CD4-positive, alpha-beta T cell treated with Interleukin-15 for 1 hour (primary cell): ENCODE measurements around the gene LMNTD1.
"Not testable (repeated sequence)": the region's sequence is repeated elsewhere in the genome, so short reads cannot be mapped to it uniquely, and the experiment has no call there.

Experiments
- DNase-seq: peaks from one replicate; pipeline ENCODE4 v3.0.0-alpha.2; 2020

The LMNTD1 gene

GRCh38 chr12:25553098-25553497 lies at the start of gene LMNTD1:
Gene LMNTD1 (minus strand): TSS chr12:25553283. CDS start chr12:25552959, 324 bp downstream.
- DNase-seq = no peak

- DNase-seq = no peak
Measured at GRCh38 chr12:25598956-25599355, 45.9 kb upstream of the LMNTD1 start.

- not testable (repeated sequence) for DNase-seq
Measured at GRCh38 chr12:25595496-25595895, 42.4 kb upstream of the LMNTD1 start.

GRCh38 chr12:25594376-25594775 lies 41.3 kb upstream of the LMNTD1 start:
- DNase-seq = no peak

GRCh38 chr12:25592725-25593495 lies 39.8 kb upstream of the LMNTD1 start:
- DNase-seq = no peak

- DNase-seq = no peak
Measured at GRCh38 chr12:25591144-25591543, 38.1 kb upstream of the LMNTD1 start.

- peak; percentile 32 for DNase-seq
Measured at GRCh38 chr12:25590011-25590721, 37.1 kb upstream of the LMNTD1 start.

- no peak for DNase-seq
Measured at GRCh38 chr12:25587346-25587745, 34.3 kb upstream of the LMNTD1 start.

GRCh38 chr12:25585662-25586061 lies 32.6 kb upstream of the LMNTD1 start:
- DNase-seq = no peak

GRCh38 chr12:25585021-25585523 lies 32.0 kb upstream of the LMNTD1 start:
- DNase-seq = no peak

- no peak for DNase-seq
Measured at GRCh38 chr12:25584596-25584995, 31.5 kb upstream of the LMNTD1 start.

GRCh38 chr12:25583545-25583944 lies 30.5 kb upstream of the LMNTD1 start:
- DNase-seq = no peak

- DNase-seq = no peak
Measured at GRCh38 chr12:25581067-25581466, 28.0 kb upstream of the LMNTD1 start.

- DNase-seq = no peak
Measured at GRCh38 chr12:25578411-25579143, 25.5 kb upstream of the LMNTD1 start.

GRCh38 chr12:25574761-25575160 lies 21.7 kb upstream of the LMNTD1 start:
- no peak for DNase-seq

GRCh38 chr12:25573346-25573745 lies 20.3 kb upstream of the LMNTD1 start:
- DNase-seq = no peak

GRCh38 chr12:25570418-25570817 lies 17.3 kb upstream of the LMNTD1 start:
- DNase-seq = no peak

- no peak for DNase-seq
Measured at GRCh38 chr12:25566202-25566949, 13.3 kb upstream of the LMNTD1 start.

GRCh38 chr12:25558586-25558985 lies 5.5 kb upstream of the LMNTD1 start:
- DNase-seq = no peak

- DNase-seq = no peak
Measured at GRCh38 chr12:25557830-25558436, 4.8 kb upstream of the LMNTD1 start.

GRCh38 chr12:25556153-25556552 lies 3.1 kb upstream of the LMNTD1 start:
- DNase-seq = no peak

- DNase-seq = no peak
Measured at GRCh38 chr12:25552681-25553080, 402 bp downstream of the LMNTD1 start.
